Measurements from ENCODE around the gene DLGAP5. TPM values are rescaled to one million over a fixed set of nuclear protein-coding genes. Genes with fewer than 3 reads are reported as not detected.
A peak's percentile ranks its signal among the peaks of the same experiment; 100 is the strongest.

DLGAP5 gene
- total and polyA plus RNA-seq, 2 of the 13 experiments (the other 11 are each of a cell fraction or from before 2014, with no cell fraction given): 7.7 to 55.8 TPM

GRCh38 chr14:55103005-55103640 lies 88.3 kb downstream of the DLGAP5 start (continued):
- TF ChIP-seq, protein P1, sequence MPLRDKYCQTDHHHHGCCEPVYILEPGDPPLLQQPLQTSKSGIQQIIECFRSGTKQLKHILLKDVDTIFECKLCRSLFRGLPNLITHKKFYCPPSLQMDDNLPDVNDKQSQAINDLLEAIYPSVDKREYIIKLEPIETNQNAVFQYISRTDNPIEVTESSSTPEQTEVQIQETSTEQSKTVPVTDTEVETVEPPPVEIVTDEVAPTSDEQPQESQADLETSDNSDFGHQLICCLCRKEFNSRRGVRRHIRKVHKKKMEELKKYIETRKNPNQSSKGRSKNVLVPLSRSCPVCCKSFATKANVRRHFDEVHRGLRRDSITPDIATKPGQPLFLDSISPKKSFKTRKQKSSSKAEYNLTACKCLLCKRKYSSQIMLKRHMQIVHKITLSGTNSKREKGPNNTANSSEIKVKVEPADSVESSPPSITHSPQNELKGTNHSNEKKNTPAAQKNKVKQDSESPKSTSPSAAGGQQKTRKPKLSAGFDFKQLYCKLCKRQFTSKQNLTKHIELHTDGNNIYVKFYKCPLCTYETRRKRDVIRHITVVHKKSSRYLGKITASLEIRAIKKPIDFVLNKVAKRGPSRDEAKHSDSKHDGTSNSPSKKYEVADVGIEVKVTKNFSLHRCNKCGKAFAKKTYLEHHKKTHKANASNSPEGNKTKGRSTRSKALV (CRISPR knock-in tag; IDR thresholded peaks at IDR 0.05): peak; percentile 47; the same call in 1 of the 2 replicates
- no peak; the same call in 1 of the 2 replicates for TF ChIP-seq ZNF253 (CRISPR knock-in tag; IDR thresholded peaks at IDR 0.05; ENCODE audit: borderline replicate concordance)
- 0 out of 2 replicates have a peak, but pooled peaks have one; percentile 45 for TF ChIP-seq ISL2 (CRISPR knock-in tag; IDR thresholded peaks at IDR 0.05)
- no peak for TF ChIP-seq CBX2 (IDR thresholded peaks at IDR 0.05; ENCODE audit: low read depth, low read length)
- no peak for TF ChIP-seq CBX2 (CRISPR knock-in tag; IDR thresholded peaks at IDR 0.05; ENCODE audit: low read depth)
- TF ChIP-seq GPN1 (CRISPR knock-in tag; IDR thresholded peaks at IDR 0.05; ENCODE audit: borderline replicate concordance): no peak
- peak; percentile 81; the same call in 1 of the 2 replicates for TF ChIP-seq HIVEP1 (CRISPR knock-in tag; IDR thresholded peaks at IDR 0.05)
- TF ChIP-seq FOXA3 (CRISPR knock-in tag; IDR thresholded peaks at IDR 0.05): peak; percentile 70
- TF ChIP-seq, protein P2, sequence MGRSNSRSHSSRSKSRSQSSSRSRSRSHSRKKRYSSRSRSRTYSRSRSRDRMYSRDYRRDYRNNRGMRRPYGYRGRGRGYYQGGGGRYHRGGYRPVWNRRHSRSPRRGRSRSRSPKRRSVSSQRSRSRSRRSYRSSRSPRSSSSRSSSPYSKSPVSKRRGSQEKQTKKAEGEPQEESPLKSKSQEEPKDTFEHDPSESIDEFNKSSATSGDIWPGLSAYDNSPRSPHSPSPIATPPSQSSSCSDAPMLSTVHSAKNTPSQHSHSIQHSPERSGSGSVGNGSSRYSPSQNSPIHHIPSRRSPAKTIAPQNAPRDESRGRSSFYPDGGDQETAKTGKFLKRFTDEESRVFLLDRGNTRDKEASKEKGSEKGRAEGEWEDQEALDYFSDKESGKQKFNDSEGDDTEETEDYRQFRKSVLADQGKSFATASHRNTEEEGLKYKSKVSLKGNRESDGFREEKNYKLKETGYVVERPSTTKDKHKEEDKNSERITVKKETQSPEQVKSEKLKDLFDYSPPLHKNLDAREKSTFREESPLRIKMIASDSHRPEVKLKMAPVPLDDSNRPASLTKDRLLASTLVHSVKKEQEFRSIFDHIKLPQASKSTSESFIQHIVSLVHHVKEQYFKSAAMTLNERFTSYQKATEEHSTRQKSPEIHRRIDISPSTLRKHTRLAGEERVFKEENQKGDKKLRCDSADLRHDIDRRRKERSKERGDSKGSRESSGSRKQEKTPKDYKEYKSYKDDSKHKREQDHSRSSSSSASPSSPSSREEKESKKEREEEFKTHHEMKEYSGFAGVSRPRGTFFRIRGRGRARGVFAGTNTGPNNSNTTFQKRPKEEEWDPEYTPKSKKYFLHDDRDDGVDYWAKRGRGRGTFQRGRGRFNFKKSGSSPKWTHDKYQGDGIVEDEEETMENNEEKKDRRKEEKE (IDR thresholded peaks at IDR 0.05): no peak
- TF ChIP-seq ZNF713 (CRISPR knock-in tag; IDR thresholded peaks at IDR 0.05): no peak
- TF ChIP-seq ZNF510 (CRISPR knock-in tag; IDR thresholded peaks at IDR 0.05; ENCODE audit: low read depth): no peak
- no peak for TF ChIP-seq HCFC1 (IDR thresholded peaks at IDR 0.05; ENCODE audit: low read depth, low read length)
- peak; percentile 65; the same call in 1 of the 2 replicates for TF ChIP-seq ZNF747 (CRISPR knock-in tag; IDR thresholded peaks at IDR 0.05; ENCODE audit: borderline replicate concordance)
- TF ChIP-seq ZMYM3 (CRISPR knock-in tag; IDR thresholded peaks at IDR 0.05): peak; percentile 70
- 0 out of 2 replicates have a peak, but pooled peaks have one; percentile 72 for TF ChIP-seq ZFP90 (CRISPR knock-in tag; IDR thresholded peaks at IDR 0.05; ENCODE audit: borderline replicate concordance)
- TF ChIP-seq ZFP82 (CRISPR knock-in tag; IDR thresholded peaks at IDR 0.05; ENCODE audit: borderline replicate concordance): no peak
- no peak for TF ChIP-seq MATR3 (CRISPR knock-in tag; IDR thresholded peaks at IDR 0.05)
- no peak for TF ChIP-seq ZZZ3 (CRISPR knock-in tag; IDR thresholded peaks at IDR 0.05; ENCODE audit: borderline replicate concordance)
- no peak for TF ChIP-seq IKZF1 (IDR thresholded peaks at IDR 0.05)
- no peak for TF ChIP-seq ZNF24 (IDR thresholded peaks at IDR 0.05)
- no peak for TF ChIP-seq ZNF296 (CRISPR knock-in tag; conservative IDR thresholded peaks at IDR 0.05)
- TF ChIP-seq ZNF609 (CRISPR knock-in tag; IDR thresholded peaks at IDR 0.05; ENCODE audit: borderline replicate concordance): peak; percentile 60; the same call in 1 of the 2 replicates
